HepG2 (cell line): Measurements from ENCODE around the gene ABCC5. TPM values are rescaled to one million over a fixed set of nuclear protein-coding genes. Genes with fewer than 3 reads are reported as not detected.

Experiments used
- HDAC1 ChIP-seq: sonication (generic); formaldehyde crosslinking; IDR thresholded peaks from 2 replicates; pipeline ENCODE4 v1.5.1; 2020; ENCODE audit warnings: mild to moderate bottlenecking, missing genetic modification reagents
- MEF2D ChIP-seq: sonication (generic); formaldehyde crosslinking; IDR thresholded peaks from 2 replicates; pipeline ENCODE4 v1.5.1; 2020; ENCODE audit warnings: mild to moderate bottlenecking, missing genetic modification reagents
- NFE2 ChIP-seq: sonication (generic); formaldehyde crosslinking; IDR thresholded peaks from 2 replicates; pipeline ENCODE4 v1.4.0; 2020; ENCODE audit warnings: missing genetic modification reagents
- SMAD9 ChIP-seq: sonication (generic); formaldehyde crosslinking; IDR thresholded peaks from 2 replicates; pipeline ENCODE4 v1.5.1; 2020; ENCODE audit warnings: mild to moderate bottlenecking, missing genetic modification reagents
- TOE1 ChIP-seq: sonication (generic); formaldehyde crosslinking; IDR thresholded peaks from 2 replicates; pipeline ENCODE4 v1.4.0; 2020; ENCODE audit warnings: mild to moderate bottlenecking, missing genetic modification reagents
- ZC3H4 ChIP-seq: sonication (generic); formaldehyde crosslinking; IDR thresholded peaks from 2 replicates; pipeline ENCODE4 v1.4.0; 2020; ENCODE audit warnings: missing genetic modification reagents, borderline replicate concordance
- ZKSCAN5 ChIP-seq: sonication (generic); formaldehyde crosslinking; IDR thresholded peaks from 2 replicates; pipeline ENCODE4 v1.5.1; 2020; ENCODE audit warnings: mild to moderate bottlenecking, missing genetic modification reagents
- ZNF333 ChIP-seq: sonication (generic); formaldehyde crosslinking; IDR thresholded peaks from 2 replicates; pipeline ENCODE4 v1.4.0; 2020; ENCODE audit warnings: mild to moderate bottlenecking, missing genetic modification reagents, borderline replicate concordance
- ZNF792 ChIP-seq: IDR thresholded peaks from 2 replicates; pipeline ENCODE4 v1.6.1; 2016
- polyA plus RNA-seq, 8 experiments: library from polyadenylated mRNA; depleted of rRNA in 3 of 8; stranded (reverse) in 7 of 8; unstranded in 1 of 8; fragments of >200 nt; fragmentation: Illumina TruSeq in 4 of 8; extraction: Trizol in 4 of 8; gene quantifications; 2 replicates each; pipeline versions ENCODE4 v1.2.1 to v1.2.3, GENCODE V29; 2011 to 2016; ENCODE audit warnings: low read depth in 4 of 8, missing spikeins in 1 of 8, mixed read lengths in 1 of 8; ENCODE audit not compliant: insufficient read depth in 1 of 8
- total RNA-seq, 5 experiments: library from RNA; depleted of rRNA; stranded (reverse); fragments of >200 nt; fragmentation: Illumina TruSeq; extraction: Trizol; gene quantifications; 2 replicates each; pipeline ENCODE4 v1.2.3, GENCODE V29; 2016; ENCODE audit warnings: low read depth in 1 of 5
- TF ChIP-seq, protein P1 (sequence below): sonication (generic); formaldehyde crosslinking; IDR thresholded peaks from 2 replicates; pipeline ENCODE4 v1.4.0; 2020; ENCODE audit warnings: missing genetic modification reagents
- TF ChIP-seq, protein P2 (sequence below), 2 experiments: fragments of 450-650 bp in 1 of 2; sonication (generic) in 1 of 2; formaldehyde crosslinking in 1 of 2; IDR thresholded peaks; 2 replicates each; pipeline versions ENCODE4 v1.6.1 to v1.8.0; 2016 to 2022; ENCODE audit warnings: antibody characterized with exemption in 1 of 2, mild to moderate bottlenecking in 1 of 2, missing genetic modification reagents in 1 of 2
- TF ChIP-seq, protein P3 (sequence below): sonication (generic); formaldehyde crosslinking; IDR thresholded peaks from 2 replicates; pipeline ENCODE4 v1.4.0; 2020; ENCODE audit warnings: mild to moderate bottlenecking, missing genetic modification reagents

Gene ABCC5
- total and polyA plus RNA-seq, 2 of the 13 experiments (the other 11 are each of a cell fraction or from before 2014, with no cell fraction given), result 12.5 to 12.7 TPM

DNA sequence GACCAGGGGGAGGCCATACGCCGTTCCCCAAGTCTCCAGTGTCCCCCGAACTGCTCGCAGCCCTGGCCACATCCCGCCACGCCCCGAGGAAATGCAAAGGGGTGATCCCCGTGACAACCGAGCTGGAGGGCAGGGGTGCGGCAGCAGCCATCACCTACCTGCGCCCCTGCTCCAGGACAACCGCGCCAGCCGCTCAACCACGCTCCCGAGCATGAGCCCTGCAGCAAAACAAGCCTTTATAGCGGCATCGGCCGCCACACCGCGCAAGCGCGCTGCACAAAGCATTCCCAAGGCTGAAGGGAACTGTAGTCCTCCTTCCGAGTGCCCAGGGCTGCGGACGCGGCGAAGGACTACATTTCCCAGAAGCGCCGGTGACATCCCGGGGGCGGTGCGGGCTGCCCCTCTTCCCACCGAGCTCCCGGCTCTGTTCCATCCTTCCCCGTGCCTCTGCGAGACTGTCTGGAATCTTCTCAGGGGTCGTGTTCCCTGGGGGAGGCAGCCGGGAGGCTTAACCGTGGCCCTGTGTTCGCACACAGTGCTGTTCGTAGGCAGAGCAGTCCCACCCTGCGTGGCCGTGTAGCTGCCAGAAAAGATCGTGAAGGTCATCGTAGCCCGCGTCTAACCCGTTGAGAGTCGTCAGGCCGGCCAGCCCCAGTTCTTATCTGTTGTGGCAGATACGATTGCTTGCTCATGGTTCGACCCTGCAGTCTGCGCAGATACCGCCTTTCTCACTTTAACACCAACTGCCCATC lies at the start of gene ABCC5 (continued):
- TF ChIP-seq, protein P1, sequence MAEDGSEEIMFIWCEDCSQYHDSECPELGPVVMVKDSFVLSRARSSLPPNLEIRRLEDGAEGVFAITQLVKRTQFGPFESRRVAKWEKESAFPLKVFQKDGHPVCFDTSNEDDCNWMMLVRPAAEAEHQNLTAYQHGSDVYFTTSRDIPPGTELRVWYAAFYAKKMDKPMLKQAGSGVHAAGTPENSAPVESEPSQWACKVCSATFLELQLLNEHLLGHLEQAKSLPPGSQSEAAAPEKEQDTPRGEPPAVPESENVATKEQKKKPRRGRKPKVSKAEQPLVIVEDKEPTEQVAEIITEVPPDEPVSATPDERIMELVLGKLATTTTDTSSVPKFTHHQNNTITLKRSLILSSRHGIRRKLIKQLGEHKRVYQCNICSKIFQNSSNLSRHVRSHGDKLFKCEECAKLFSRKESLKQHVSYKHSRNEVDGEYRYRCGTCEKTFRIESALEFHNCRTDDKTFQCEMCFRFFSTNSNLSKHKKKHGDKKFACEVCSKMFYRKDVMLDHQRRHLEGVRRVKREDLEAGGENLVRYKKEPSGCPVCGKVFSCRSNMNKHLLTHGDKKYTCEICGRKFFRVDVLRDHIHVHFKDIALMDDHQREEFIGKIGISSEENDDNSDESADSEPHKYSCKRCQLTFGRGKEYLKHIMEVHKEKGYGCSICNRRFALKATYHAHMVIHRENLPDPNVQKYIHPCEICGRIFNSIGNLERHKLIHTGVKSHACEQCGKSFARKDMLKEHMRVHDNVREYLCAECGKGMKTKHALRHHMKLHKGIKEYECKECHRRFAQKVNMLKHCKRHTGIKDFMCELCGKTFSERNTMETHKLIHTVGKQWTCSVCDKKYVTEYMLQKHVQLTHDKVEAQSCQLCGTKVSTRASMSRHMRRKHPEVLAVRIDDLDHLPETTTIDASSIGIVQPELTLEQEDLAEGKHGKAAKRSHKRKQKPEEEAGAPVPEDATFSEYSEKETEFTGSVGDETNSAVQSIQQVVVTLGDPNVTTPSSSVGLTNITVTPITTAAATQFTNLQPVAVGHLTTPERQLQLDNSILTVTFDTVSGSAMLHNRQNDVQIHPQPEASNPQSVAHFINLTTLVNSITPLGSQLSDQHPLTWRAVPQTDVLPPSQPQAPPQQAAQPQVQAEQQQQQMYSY (CRISPR knock-in tag), result no peak
- TF ChIP-seq HDAC1 (CRISPR knock-in tag) (peak; percentile 89), TOE1 (CRISPR knock-in tag) (peak; percentile 45; the same call in 1 of the 2 replicates), ZNF792 (0 out of 2 replicates have a peak, but pooled peaks have one; percentile 26), SMAD9 (CRISPR knock-in tag) (0 out of 2 replicates have a peak, but pooled peaks have one; percentile 28), ZKSCAN5 (CRISPR knock-in tag) (no peak), MEF2D (CRISPR knock-in tag) (peak; percentile 52; the same call in 1 of the 2 replicates), ZNF333 (CRISPR knock-in tag) (peak; percentile 74; the same call in 1 of the 2 replicates), NFE2 (no peak), ZC3H4 (CRISPR knock-in tag) (no peak)
- TF ChIP-seq, protein P2, sequence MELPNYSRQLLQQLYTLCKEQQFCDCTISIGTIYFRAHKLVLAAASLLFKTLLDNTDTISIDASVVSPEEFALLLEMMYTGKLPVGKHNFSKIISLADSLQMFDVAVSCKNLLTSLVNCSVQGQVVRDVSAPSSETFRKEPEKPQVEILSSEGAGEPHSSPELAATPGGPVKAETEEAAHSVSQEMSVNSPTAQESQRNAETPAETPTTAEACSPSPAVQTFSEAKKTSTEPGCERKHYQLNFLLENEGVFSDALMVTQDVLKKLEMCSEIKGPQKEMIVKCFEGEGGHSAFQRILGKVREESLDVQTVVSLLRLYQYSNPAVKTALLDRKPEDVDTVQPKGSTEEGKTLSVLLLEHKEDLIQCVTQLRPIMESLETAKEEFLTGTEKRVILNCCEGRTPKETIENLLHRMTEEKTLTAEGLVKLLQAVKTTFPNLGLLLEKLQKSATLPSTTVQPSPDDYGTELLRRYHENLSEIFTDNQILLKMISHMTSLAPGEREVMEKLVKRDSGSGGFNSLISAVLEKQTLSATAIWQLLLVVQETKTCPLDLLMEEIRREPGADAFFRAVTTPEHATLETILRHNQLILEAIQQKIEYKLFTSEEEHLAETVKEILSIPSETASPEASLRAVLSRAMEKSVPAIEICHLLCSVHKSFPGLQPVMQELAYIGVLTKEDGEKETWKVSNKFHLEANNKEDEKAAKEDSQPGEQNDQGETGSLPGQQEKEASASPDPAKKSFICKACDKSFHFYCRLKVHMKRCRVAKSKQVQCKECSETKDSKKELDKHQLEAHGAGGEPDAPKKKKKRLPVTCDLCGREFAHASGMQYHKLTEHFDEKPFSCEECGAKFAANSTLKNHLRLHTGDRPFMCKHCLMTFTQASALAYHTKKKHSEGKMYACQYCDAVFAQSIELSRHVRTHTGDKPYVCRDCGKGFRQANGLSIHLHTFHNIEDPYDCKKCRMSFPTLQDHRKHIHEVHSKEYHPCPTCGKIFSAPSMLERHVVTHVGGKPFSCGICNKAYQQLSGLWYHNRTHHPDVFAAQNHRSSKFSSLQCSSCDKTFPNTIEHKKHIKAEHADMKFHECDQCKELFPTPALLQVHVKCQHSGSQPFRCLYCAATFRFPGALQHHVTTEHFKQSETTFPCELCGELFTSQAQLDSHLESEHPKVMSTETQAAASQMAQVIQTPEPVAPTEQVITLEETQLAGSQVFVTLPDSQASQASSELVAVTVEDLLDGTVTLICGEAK (IDR thresholded peaks at IDR 0.05), result no peak
- TF ChIP-seq, protein P2 (CRISPR knock-in tag; IDR thresholded peaks at IDR 0.05), result peak; percentile 71
- TF ChIP-seq, protein P3, sequence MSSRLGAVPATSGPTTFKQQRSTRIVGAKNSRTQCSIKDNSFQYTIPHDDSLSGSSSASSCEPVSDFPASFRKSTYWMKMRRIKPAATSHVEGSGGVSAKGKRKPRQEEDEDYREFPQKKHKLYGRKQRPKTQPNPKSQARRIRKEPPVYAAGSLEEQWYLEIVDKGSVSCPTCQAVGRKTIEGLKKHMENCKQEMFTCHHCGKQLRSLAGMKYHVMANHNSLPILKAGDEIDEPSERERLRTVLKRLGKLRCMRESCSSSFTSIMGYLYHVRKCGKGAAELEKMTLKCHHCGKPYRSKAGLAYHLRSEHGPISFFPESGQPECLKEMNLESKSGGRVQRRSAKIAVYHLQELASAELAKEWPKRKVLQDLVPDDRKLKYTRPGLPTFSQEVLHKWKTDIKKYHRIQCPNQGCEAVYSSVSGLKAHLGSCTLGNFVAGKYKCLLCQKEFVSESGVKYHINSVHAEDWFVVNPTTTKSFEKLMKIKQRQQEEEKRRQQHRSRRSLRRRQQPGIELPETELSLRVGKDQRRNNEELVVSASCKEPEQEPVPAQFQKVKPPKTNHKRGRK, result peak; percentile 65; the same call in 1 of the 2 replicates
